Measurements from ENCODE around the gene RXRA. TPM values are rescaled to one million over a fixed set of nuclear protein-coding genes. Genes with fewer than 3 reads are reported as not detected.
"Not testable (repeated sequence)": the region's sequence is repeated elsewhere in the genome, so short reads cannot be mapped to it uniquely, and the experiment has no call there.

Gene RXRA
- total RNA-seq, 4 donors from 2014 or later, result 41.8 to 83.1 (median 50.4) TPM

DNA sequence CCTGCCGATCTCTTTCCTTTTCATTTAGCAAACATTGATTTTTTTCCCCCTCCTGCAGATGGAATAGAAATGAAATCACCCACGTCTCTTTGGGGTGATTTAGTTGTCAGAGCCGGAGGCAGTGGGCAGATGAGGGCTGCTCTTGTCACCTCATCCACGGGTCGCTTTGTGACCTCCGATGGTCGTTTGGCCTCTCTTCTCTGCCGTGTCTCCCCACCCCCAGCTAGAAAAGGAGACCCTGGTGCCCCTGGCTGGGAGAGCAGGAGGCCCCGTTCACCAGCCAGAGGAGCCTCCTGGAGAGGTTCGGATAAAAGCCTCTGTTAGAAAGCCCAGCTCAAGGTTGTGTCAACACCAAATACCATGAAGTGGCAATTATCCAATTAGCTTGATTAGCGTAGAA is 21.6 kb upstream of the RXRA start:
- Histone ChIP-seq H3K4me3 (no peak overlapping the region), H3K4me1 (peaks cover 0 to 5% (median 0%) of the 10 kb centered on the region in 3 donors), H3K27me3 (peaks cover 0 to 17% (median 0%) of the 10 kb centered on the region in 4 donors), H3K9me3 (no peaks in the 10 kb centered on the region), H3K27ac (no peak overlapping the region), H3K36me3 (no peaks in the 10 kb centered on the region)
- intact Hi-C loops (cut with DNase I), result no loop called here
- 79 to 87% methylated on average over 3 to 9 of the region's 11 CpGs for WGBS, 2 donors
- no peak for DNase-seq
- TF ChIP-seq CTCF (IDR thresholded peaks at IDR 0.05) (no peak), POLR2A (IDR thresholded peaks at IDR 0.05) (no peak)

DNA sequence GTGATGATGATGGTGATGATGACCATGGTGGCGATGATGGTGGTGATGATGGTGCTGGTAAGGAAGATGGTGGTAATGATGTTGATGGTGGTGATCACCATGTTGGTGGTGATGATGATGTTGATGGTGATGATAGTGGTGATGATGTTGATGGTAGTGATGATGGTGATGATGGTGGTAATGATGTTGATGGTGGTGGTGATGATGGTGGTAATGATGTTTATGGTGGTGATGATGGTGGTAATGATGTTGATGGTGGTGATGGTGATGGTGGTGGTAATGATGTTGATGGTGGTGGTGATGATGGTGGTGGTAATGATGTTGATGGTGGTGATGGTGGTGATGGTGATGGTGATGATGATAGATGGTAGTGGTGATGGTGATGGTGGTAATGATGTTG is 20.7 kb upstream of the RXRA start:
- WGBS, 2 donors, result 93 to 100% methylated on average over 1 of the region's 1 CpG
- Histone ChIP-seq H3K9me3 (no peaks in the 10 kb centered on the region), H3K27ac (no peak overlapping the region), H3K4me1 (no peaks in the 10 kb centered on the region), H3K36me3 (no peaks in the 10 kb centered on the region), H3K27me3 (peaks cover 0 to 17% (median 0%) of the 10 kb centered on the region in 4 donors), H3K4me3 (no peak overlapping the region)
- DNase-seq, result no peak
- intact Hi-C loops (cut with DNase I), result no loop called here
- no peak for TF ChIP-seq CTCF (IDR thresholded peaks at IDR 0.05)

GRCh38 chr9:134306042-134306441 is 20.2 kb upstream of the RXRA start:
- DNase-seq; H3K9me3 ChIP-seq; H3K4me3 ChIP-seq; H3K36me3 ChIP-seq; H3K4me1 ChIP-seq; H3K27ac ChIP-seq; intact Hi-C loops (cut with DNase I): not testable (repeated sequence)
- peaks cover 0 to 17% (median 0%) of the 10 kb centered on the region in 4 donors for H3K27me3 ChIP-seq

DNA sequence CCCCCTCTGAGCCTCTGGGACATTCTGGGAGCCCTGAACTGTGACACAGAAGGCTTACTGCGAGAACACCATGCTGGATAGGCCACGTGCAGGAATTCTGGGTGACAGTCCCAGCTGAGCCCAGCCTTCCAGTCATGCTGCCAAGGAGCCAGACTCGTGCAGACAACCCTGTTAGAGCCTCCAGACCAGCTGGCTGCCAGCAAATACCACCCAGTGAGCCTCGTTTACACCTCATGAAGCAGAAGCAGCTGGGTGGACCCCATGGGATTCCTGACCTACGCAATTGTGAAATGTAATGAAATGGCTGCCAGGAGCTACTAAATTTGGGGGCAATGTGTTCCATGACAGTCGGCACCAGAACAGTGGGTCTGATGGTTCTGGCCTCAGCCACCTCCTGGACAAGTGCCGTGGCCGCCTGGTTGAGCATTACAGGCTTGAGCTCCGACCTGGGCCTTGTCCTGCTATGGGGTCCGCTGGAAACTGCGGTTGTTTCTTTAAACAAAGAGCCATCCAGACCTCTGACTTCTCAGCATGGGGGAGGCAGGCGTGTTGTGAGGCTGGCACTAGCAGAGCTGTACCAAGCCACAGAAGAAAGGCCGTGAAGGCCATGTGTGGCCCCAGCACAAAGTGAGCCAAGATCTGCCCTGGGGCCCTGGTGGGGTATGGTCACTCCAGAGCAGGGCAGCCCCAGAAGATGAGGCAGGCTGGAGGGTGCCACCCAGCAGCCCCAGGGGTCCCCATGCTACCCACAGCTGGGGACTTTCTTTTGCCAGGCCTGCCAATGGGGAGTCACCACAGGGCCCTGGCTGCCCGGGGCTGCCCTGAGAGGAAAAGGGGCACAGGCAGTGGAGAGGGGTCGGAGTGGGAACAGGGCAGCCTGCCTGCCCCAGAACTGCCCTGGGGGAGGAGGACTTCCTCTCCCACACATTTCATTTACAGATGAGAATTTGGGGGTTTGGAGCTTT is 19.3 kb upstream of the RXRA start:
- Histone ChIP-seq H3K9me3 (no peaks in the 10 kb centered on the region), H3K4me3 (no peak overlapping the region), H3K36me3 (no peaks in the 10 kb centered on the region), H3K4me1 (no peaks in the 10 kb centered on the region), H3K27me3 (peaks cover 0 to 17% (median 0%) of the 10 kb centered on the region in 4 donors), H3K27ac (no peak overlapping the region)
- DNase-seq, result no peak
- TF ChIP-seq POLR2A (IDR thresholded peaks at IDR 0.05) (no peak), CTCF (IDR thresholded peaks at IDR 0.05) (no peak)
- intact Hi-C loops (cut with DNase I), result no loop called here
- WGBS, 2 donors, result 81 to 86% methylated on average over 3 to 7 of the region's 15 CpGs

- H3K27me3 ChIP-seq, result peaks cover 0 to 17% (median 0%) of the 10 kb centered on the region in 4 donors
- intact Hi-C loops (cut with DNase I), result no loop called here
- no peaks in the 10 kb centered on the region for H3K4me1 ChIP-seq
- TF ChIP-seq POLR2A (IDR thresholded peaks at IDR 0.05) (no peak), CTCF (IDR thresholded peaks at IDR 0.05) (no peak)
- H3K27ac ChIP-seq, result no peak overlapping the region
- no peak overlapping the region for H3K4me3 ChIP-seq
- no peak for DNase-seq
- H3K9me3 ChIP-seq, result no peaks in the 10 kb centered on the region
- 79% methylated on average over 12 to 14 of the region's 17 CpGs for WGBS, 2 donors
- H3K36me3 ChIP-seq, result no peaks in the 10 kb centered on the region
These were observed 18.3 kb upstream of the RXRA start for GRCh38 chr9:134307674-134308638.

DNA sequence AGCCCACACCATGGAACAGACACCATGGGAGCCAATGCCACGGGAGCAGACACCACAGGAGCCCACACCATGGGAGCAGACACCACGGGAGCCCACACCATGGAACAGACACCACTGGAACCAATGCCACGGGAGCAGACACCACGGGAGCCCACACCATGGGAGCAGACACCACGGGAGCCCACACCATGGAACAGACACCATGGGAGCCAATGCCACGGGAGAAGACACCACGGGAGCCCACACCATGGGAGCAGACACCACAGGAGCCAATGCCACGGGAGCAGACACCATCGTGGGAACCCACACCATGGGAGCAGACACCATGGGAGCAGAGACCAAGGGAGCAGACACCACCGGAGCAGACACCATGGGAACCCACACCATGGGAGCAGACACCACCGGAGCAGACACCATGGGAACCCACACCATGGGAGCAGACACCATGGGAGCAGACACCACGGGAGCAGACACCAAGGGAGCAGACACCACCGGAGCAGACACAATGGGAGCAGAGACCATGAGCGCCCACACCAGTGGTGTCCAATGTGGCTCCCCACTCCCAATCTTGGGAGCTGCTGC is 17.5 kb upstream of the RXRA start:
- H3K4me3 ChIP-seq; H3K4me1 ChIP-seq; H3K36me3 ChIP-seq; intact Hi-C loops (cut with DNase I); H3K9me3 ChIP-seq; H3K27ac ChIP-seq; DNase-seq: not testable (repeated sequence)
- WGBS, 2 donors, result 84 to 85% methylated on average over 5 to 9 of the region's 14 CpGs
- peaks cover 0 to 17% (median 0%) of the 10 kb centered on the region in 4 donors for H3K27me3 ChIP-seq
